OCI-LY1 (cell line): ENCODE results near the gene LRRC55.

ENCODE experiments used
- H2AFZ ChIP-seq: fragments of 200-600 bp; sonication (generic), shearing (Covaris generic); 2 replicates; pipeline ENCODE4 v1.6.0; 2014; ENCODE audit warnings: antibody characterized with exemption, mild to moderate bottlenecking, low read length
- H3F3A ChIP-seq: fragments of 200-600 bp; sonication (generic), shearing (Covaris generic); 2 replicates; pipeline ENCODE4 v1.6.0; 2014; ENCODE audit warnings: mild to moderate bottlenecking, antibody characterized with exemption, low read length, moderate library complexity; ENCODE audit not compliant: insufficient read depth
- H3K27ac ChIP-seq: fragments of 200-600 bp; sonication (generic); 2 replicates; pipeline ENCODE4 v1.5.1; 2014; ENCODE audit warnings: low read length, mixed run types, mild to moderate bottlenecking, low read depth; ENCODE audit not compliant: poor library complexity, severe bottlenecking
- H3K27me3 ChIP-seq: fragments of 200-600 bp; sonication (generic); 2 replicates; pipeline ENCODE4 v1.6.0; 2014; ENCODE audit warnings: antibody characterized with exemption, mild to moderate bottlenecking, low read length, moderate library complexity; ENCODE audit not compliant: insufficient read depth
- H3K36me3 ChIP-seq: fragments of 200-600 bp; sonication (generic); 2 replicates; pipeline ENCODE4 v1.6.1; 2014; ENCODE audit warnings: mild to moderate bottlenecking, antibody characterized with exemption, low read length, moderate library complexity, mixed read lengths; ENCODE audit not compliant: insufficient read depth
- H3K4me1 ChIP-seq: fragments of 200-600 bp; sonication (generic); 2 replicates; pipeline ENCODE4 v1.5.1; 2014; ENCODE audit warnings: mild to moderate bottlenecking, low read length, moderate library complexity; ENCODE audit not compliant: insufficient read depth, severe bottlenecking
- H3K4me2 ChIP-seq: fragments of 200-600 bp; sonication (generic), shearing (Covaris generic); 2 replicates; pipeline ENCODE4 v1.6.1; 2014; ENCODE audit warnings: low read length
- H3K4me3 ChIP-seq: fragments of 200-600 bp; sonication (generic); 2 replicates; pipeline ENCODE4 v1.5.1; 2014; ENCODE audit warnings: low read length, low read depth, mild to moderate bottlenecking, mixed read lengths; ENCODE audit not compliant: poor library complexity, severe bottlenecking
- H3K79me2 ChIP-seq: fragments of 200-600 bp; shearing (Covaris generic); 2 replicates; pipeline ENCODE4 v1.6.1; 2016; ENCODE audit warnings: mixed run types, low read length, mixed read lengths; ENCODE audit not compliant: insufficient read depth
- H3K9ac ChIP-seq: fragments of 200-600 bp; sonication (generic), shearing (Covaris generic); 2 replicates; pipeline ENCODE4 v1.6.1; 2014; ENCODE audit warnings: mild to moderate bottlenecking, low read length, mixed read lengths
- H3K9me2 ChIP-seq: fragments of 200-600 bp; sonication (generic), shearing (Covaris generic); 2 replicates; pipeline ENCODE4 v1.6.1; 2014; ENCODE audit warnings: low read depth, mild to moderate bottlenecking, low read length, mixed read lengths
- H3K9me3 ChIP-seq: fragments of 200-600 bp; shearing (Covaris generic); 2 replicates; pipeline ENCODE4 v1.6.1; 2014; ENCODE audit warnings: low read length, mixed read lengths
- H4K20me1 ChIP-seq: fragments of 200-600 bp; sonication (generic), shearing (Covaris generic); 2 replicates; pipeline ENCODE4 v1.6.0; 2016; ENCODE audit warnings: mild to moderate bottlenecking, low read length; ENCODE audit not compliant: insufficient read depth
- CTCF ChIP-seq: fragments of 200-600 bp; sonication (generic), shearing (Covaris generic); IDR thresholded peaks from 2 replicates; pipeline ENCODE4 v1.5.1; 2017; ENCODE audit warnings: mild to moderate bottlenecking, antibody characterized with exemption, low read length, moderate library complexity, mixed read lengths
- EZH2 ChIP-seq: fragments of 200-600 bp; sonication (generic), shearing (Covaris generic); IDR thresholded peaks from 2 replicates; pipeline ENCODE4 v1.8.0; 2017; ENCODE audit warnings: borderline replicate concordance, mixed run types, mild to moderate bottlenecking, antibody characterized with exemption, low read length, moderate library complexity, mixed read lengths

Gene LRRC55

GRCh38 chr11:57214098-57214417 lies 32.3 kb downstream of the LRRC55 start:
- H3K4me3 ChIP-seq, result no peak overlapping the region
- no peak for TF ChIP-seq EZH2
- H2AFZ ChIP-seq, result no peak overlapping the region

GRCh38 chr11:57214494-57214893 lies 32.7 kb downstream of the LRRC55 start:
- Histone ChIP-seq H3K79me2 (no peaks in the 10 kb centered on the region), H2AFZ (no peak overlapping the region), H3K9ac (no peak overlapping the region), H3K27me3 (no peaks in the 10 kb centered on the region), H4K20me1 (no peaks in the 10 kb centered on the region), H3K9me3 (no peaks in the 10 kb centered on the region), H3K36me3 (no peaks in the 10 kb centered on the region), H3K4me2 (no peak overlapping the region), H3K9me2 (no peaks in the 10 kb centered on the region), H3K4me3 (no peak overlapping the region), H3F3A (no peaks in the 10 kb centered on the region), H3K27ac (no peak overlapping the region), H3K4me1 (peaks cover 12% of the 10 kb centered on the region)
- TF ChIP-seq EZH2 (no peak), CTCF (no peak)

More at GRCh38 chr11:57214098-57214417, 32.3 kb downstream of the LRRC55 start:
- Histone ChIP-seq H3F3A (no peaks in the 10 kb centered on the region), H4K20me1 (no peaks in the 10 kb centered on the region), H3K9ac (no peak overlapping the region), H3K9me3 (no peaks in the 10 kb centered on the region), H3K9me2 (no peaks in the 10 kb centered on the region), H3K36me3 (no peaks in the 10 kb centered on the region), H3K27ac (no peak overlapping the region), H3K79me2 (no peaks in the 10 kb centered on the region), H3K4me2 (no peak overlapping the region), H3K4me1 (peaks cover 12% of the 10 kb centered on the region), H3K27me3 (no peaks in the 10 kb centered on the region)

GRCh38 chr11:57216463-57216862 lies 34.7 kb downstream of the LRRC55 start:
- Histone ChIP-seq H3K9me3 (no peaks in the 10 kb centered on the region), H3K36me3 (no peaks in the 10 kb centered on the region), H3K4me2 (no peak overlapping the region), H2AFZ (no peak overlapping the region), H4K20me1 (no peaks in the 10 kb centered on the region), H3K27ac (no peak overlapping the region), H3F3A (no peaks in the 10 kb centered on the region), H3K9me2 (no peaks in the 10 kb centered on the region), H3K9ac (no peak overlapping the region), H3K4me1 (peaks cover 12% of the 10 kb centered on the region), H3K27me3 (no peaks in the 10 kb centered on the region), H3K79me2 (no peaks in the 10 kb centered on the region), H3K4me3 (no peak overlapping the region)
- TF ChIP-seq EZH2 (no peak), CTCF (no peak)

GRCh38 chr11:57217053-57217452 lies 35.3 kb downstream of the LRRC55 start:
- no peak overlapping the region for H2AFZ ChIP-seq
- H3K27me3 ChIP-seq, result no peaks in the 10 kb centered on the region
- no peaks in the 10 kb centered on the region for H3F3A ChIP-seq
- H3K9ac ChIP-seq, result no peak overlapping the region
- no peaks in the 10 kb centered on the region for H3K9me3 ChIP-seq
- H3K36me3 ChIP-seq, result no peaks in the 10 kb centered on the region
- no peaks in the 10 kb centered on the region for H3K9me2 ChIP-seq
- H3K27ac ChIP-seq, result no peak overlapping the region
- TF ChIP-seq EZH2, result no peak
- no peak overlapping the region for H3K4me3 ChIP-seq
- H4K20me1 ChIP-seq, result no peaks in the 10 kb centered on the region
- peaks cover 12% of the 10 kb centered on the region for H3K4me1 ChIP-seq
- H3K4me2 ChIP-seq, result no peak overlapping the region
- no peaks in the 10 kb centered on the region for H3K79me2 ChIP-seq
